Transverse colon (tissue), 4 donors: Measurements from ENCODE around the gene WWP2. TPM values are rescaled to one million over a fixed set of nuclear protein-coding genes. Genes with fewer than 3 reads are reported as not detected.

ENCODE experiments used
- DNase-seq: peaks from one replicate; pipeline ENCODE4 v3.0.0-alpha.2; 2019
- H3K27ac ChIP-seq, 4 donors: fragments of 200-600 bp; sonication (generic); 2 replicates each; pipeline ENCODE4 v1.5.1; 2016 to 2018; ENCODE audit warnings: inconsistent platforms in 4 of 4
- H3K27me3 ChIP-seq: fragments of 200-600 bp; sonication (generic); 2 replicates; pipeline ENCODE4 v1.5.1; 2017; ENCODE audit warnings: inconsistent platforms
- H3K36me3 ChIP-seq, 4 donors: fragments of 200-600 bp; sonication (generic); 2 replicates each; pipeline ENCODE4 v1.5.1; 2017 to 2019; ENCODE audit warnings: inconsistent platforms in 4 of 4
- H3K4me1 ChIP-seq, 4 donors: fragments of 200-600 bp; sonication (generic); 2 replicates each; pipeline ENCODE4 v1.5.1; 2017 to 2020; ENCODE audit warnings: inconsistent platforms in 4 of 4
- H3K4me3 ChIP-seq, 4 donors: fragments of 200-600 bp; sonication (generic); 1 replicate in 1 of 4; 2 replicates in 3 of 4; pipeline versions ENCODE4 v1.5.1 to v1.6.1; 2017 to 2019; ENCODE audit warnings: inconsistent platforms in 4 of 4
- H3K9me3 ChIP-seq, 2 donors: fragments of 200-600 bp; sonication (generic); 2 replicates each; pipeline ENCODE4 v1.5.1; 2017 to 2019; ENCODE audit warnings: inconsistent platforms in 2 of 2
- CTCF ChIP-seq, 5 experiments: fragments of 200-600 bp in 3 of 5; fragments of 450-650 bp in 2 of 5; sonication (generic) in 3 of 5; IDR thresholded peaks; 1 replicate in 2 of 5; 2 replicates in 3 of 5; pipeline ENCODE4 v1.5.1; 2016 to 2017; ENCODE audit warnings: antibody characterized with exemption in 5 of 5, inconsistent platforms in 3 of 5, mild to moderate bottlenecking in 2 of 5, moderate library complexity in 1 of 5
- EP300 ChIP-seq: sonication (generic); formaldehyde crosslinking; IDR thresholded peaks from one replicate; pipeline ENCODE4 v1.6.1; 2017; ENCODE audit warnings: antibody characterized with exemption, low read depth
- POLR2A ChIP-seq: fragments of 450-650 bp; IDR thresholded peaks from one replicate; pipeline ENCODE4 v1.6.1; 2016; ENCODE audit warnings: antibody characterized with exemption, mild to moderate bottlenecking, moderate library complexity
- POLR2AphosphoS5 ChIP-seq, 3 donors: sonication (generic); formaldehyde crosslinking; IDR thresholded peaks; one replicate each; pipeline ENCODE4 v1.6.1; 2016; ENCODE audit warnings: antibody characterized with exemption in 3 of 3
- WGBS, 2 donors: methylation state at CpG; one replicate each; pipeline ENCODE4 v1.1.5; 2018; ENCODE audit warnings: low coverage in 1 of 2; 5-methylcytosine and 5-hydroxymethylcytosine counted together
- in situ Hi-C, 4 donors: fragments of 200-750 bp; cut with MboI; loops; one replicate each; pipeline versions ENCODE4 v1.15.0 to v1.15.1; 2017; ENCODE audit warnings: low sequenced_read_pairs in 3 of 4, low pct_ligation_motif_present in 1 of 4, low pct_unique_long_range_greater_than_20kb in 1 of 4
- intact Hi-C: fragments of 100-400 bp; cut with DNase I; formaldehyde crosslinking; loops from one replicate; pipeline ENCODE4 v1.15.1; 2023; ENCODE audit warnings: low total_unique reads
- total RNA-seq, 4 donors: library from RNA; depleted of rRNA; stranded (reverse); fragments of >200 nt; gene quantifications; one replicate each; pipeline ENCODE4 v1.1.0, GENCODE V29; 2016

Gene WWP2
- total RNA-seq, 4 donors from 2014 or later, result 66.8 to 157 (median 73.7) TPM

DNA sequence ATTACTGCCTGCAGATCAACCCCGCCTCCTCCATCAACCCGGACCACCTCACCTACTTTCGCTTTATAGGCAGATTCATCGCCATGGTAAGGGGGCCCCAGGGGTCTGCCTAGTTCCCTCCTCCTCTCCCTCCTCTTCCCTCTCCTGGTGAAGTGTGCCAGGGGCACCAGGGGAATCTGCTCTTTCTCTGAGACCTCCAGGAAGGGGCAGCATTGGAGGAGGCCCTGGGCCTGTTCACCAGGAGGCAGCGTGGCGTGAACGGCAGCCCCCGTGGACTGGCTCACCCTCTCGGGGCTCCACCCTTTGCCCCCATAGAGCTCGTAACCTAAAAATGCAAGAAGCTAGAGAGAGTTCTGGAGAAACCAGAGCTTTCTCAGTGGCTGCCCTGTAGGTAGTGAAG lies 171.9 kb downstream of the WWP2 start:
- H3K27ac ChIP-seq, result no peak overlapping the region
- in situ Hi-C loops (loop anchor here in 1 of 4 donors (10.0 kb wide), 1 partner anchor 129 kb away; no protein-coding TSS in a partner anchor), intact Hi-C loops (no loop called here)
- H3K4me3 ChIP-seq, result no peak overlapping the region
- TF ChIP-seq EP300 (no peak), CTCF (IDR thresholded peaks at IDR 0.05) (no peak), POLR2A (no peak), POLR2AphosphoS5 (IDR thresholded peaks at IDR 0.05) (no peak)
- peaks cover 0 to 59% (median 19%) of the 10 kb centered on the region in 4 donors for H3K36me3 ChIP-seq
- 89 to 100% methylated on average over 1 to 10 of the region's 10 CpGs for WGBS, 2 donors
- DNase-seq, result no peak
- H3K9me3 ChIP-seq, result no peaks in the 10 kb centered on the region
- no peaks in the 10 kb centered on the region for H3K27me3 ChIP-seq
- H3K4me1 ChIP-seq, result no peaks in the 10 kb centered on the region

DNA sequence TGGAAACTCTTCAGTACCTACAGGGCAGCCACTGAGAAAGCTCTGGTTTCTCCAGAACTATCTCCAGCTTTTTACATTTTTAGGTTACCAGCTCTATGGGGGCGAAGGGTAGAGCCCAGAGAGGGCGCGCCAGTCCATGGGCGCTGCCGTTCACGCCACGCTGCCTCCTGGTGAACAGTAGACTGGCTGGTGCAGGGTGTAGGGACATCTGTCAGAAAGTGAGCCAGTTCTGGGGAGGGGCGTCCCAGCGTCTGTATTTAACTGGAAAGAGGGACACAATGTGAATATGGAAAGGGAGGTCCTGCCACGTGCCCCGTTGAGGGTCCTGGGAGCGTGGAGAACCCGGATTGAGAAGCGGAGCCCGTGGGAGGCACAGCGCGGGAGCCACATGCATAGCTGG lies 172.6 kb downstream of the WWP2 start:
- 80 to 98% methylated on average over 1 to 17 of the region's 17 CpGs for WGBS, 2 donors
- no peaks in the 10 kb centered on the region for H3K9me3 ChIP-seq
- DNase-seq, result no peak
- no peaks in the 10 kb centered on the region for H3K27me3 ChIP-seq
- H3K27ac ChIP-seq, result no peak overlapping the region
- intact Hi-C loops, result no loop called here
- in situ Hi-C loops, result loop anchor here in 1 of 4 donors (10.0 kb wide), 1 partner anchor 130 kb away; no protein-coding TSS in a partner anchor
- peaks cover 0 to 61% (median 19%) of the 10 kb centered on the region in 4 donors for H3K36me3 ChIP-seq
- H3K4me3 ChIP-seq, result no peak overlapping the region
- TF ChIP-seq POLR2A (no peak), EP300 (no peak), CTCF (IDR thresholded peaks at IDR 0.05) (no peak), POLR2AphosphoS5 (IDR thresholded peaks at IDR 0.05) (no peak)
- H3K4me1 ChIP-seq, result no peaks in the 10 kb centered on the region

DNA sequence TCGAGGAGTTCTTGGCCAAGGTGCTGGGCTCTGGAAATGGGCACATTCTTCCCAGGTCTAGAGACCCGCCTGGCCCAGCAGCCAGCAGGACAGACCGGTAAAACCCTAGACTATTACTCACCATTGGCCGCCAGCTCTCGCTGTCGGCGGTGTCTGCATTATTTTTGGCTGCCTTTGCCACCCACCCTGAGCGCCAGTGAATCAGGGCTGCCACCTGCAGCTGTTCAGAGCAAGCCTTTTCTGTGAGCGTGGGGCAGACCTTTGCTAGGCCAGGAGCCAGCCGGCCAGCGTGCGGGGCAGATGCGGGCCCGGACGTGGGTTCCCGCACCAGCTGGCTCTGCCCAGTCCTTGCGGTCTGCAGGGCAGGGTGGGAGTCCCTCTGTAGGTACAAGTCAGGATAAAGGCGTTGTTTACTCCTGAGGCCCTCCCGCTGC lies 173.2 kb downstream of the WWP2 start:
- H3K27ac ChIP-seq, result no peak overlapping the region
- no peaks in the 10 kb centered on the region for H3K27me3 ChIP-seq
- in situ Hi-C loops, result loop anchor here in 1 of 4 donors (10.0 kb wide), 1 partner anchor 130 kb away; no protein-coding TSS in a partner anchor
- no peaks in the 10 kb centered on the region for H3K4me1 ChIP-seq
- no peak for DNase-seq
- WGBS, 2 donors, result 98% methylated on average over 19 of the region's 19 CpGs; no CpG with 5 or more reads in 1 of the 2 donors
- TF ChIP-seq EP300 (no peak), POLR2A (no peak), CTCF (IDR thresholded peaks at IDR 0.05) (no peak), POLR2AphosphoS5 (IDR thresholded peaks at IDR 0.05) (no peak)
- H3K4me3 ChIP-seq, result no peak overlapping the region
- peaks cover 0 to 66% (median 19%) of the 10 kb centered on the region in 4 donors for H3K36me3 ChIP-seq
- H3K9me3 ChIP-seq, result no peaks in the 10 kb centered on the region
- intact Hi-C loops, result no loop called here

DNA sequence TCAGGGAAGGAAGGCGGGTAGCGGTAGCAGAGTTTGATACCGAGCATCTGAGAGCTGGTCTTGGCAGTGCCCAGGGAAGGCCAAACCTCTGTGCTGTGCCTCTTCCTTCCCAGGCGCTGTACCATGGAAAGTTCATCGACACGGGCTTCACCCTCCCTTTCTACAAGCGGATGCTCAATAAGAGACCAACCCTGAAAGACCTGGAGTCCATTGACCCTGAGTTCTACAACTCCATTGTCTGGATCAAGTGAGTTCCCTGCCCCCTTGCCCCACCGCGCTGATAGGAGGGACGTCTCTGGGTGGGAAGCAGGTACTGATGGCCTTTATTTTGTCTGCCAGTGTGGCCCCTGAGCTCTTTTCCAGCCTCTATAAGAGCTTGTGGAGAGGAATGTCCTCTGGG lies 173.6 kb downstream of the WWP2 start:
- intact Hi-C loops, result no loop called here
- TF ChIP-seq CTCF (IDR thresholded peaks at IDR 0.05) (no peak), POLR2AphosphoS5 (IDR thresholded peaks at IDR 0.05) (no peak), EP300 (no peak), POLR2A (no peak)
- Histone ChIP-seq H3K9me3 (no peaks in the 10 kb centered on the region), H3K4me1 (no peaks in the 10 kb centered on the region), H3K36me3 (peaks cover 0 to 65% (median 19%) of the 10 kb centered on the region in 4 donors), H3K27me3 (no peaks in the 10 kb centered on the region), H3K4me3 (no peak overlapping the region), H3K27ac (no peak overlapping the region)
- DNase-seq, result no peak
- in situ Hi-C loops, result loop anchor here in 1 of 4 donors (10.0 kb wide), 1 partner anchor 131 kb away; no protein-coding TSS in a partner anchor
- WGBS, 2 donors, result 95% methylated on average over 9 of the region's 10 CpGs; no CpG with 5 or more reads in 1 of the 2 donors
